Thyroid gland (tissue), 4 donors: ENCODE results near the gene PDE4B. TPM values are rescaled to one million over a fixed set of nuclear protein-coding genes. Genes with fewer than 3 reads are reported as not detected.
A peak's percentile ranks its signal among the peaks of the same experiment; 100 is the strongest.

Experiments used
- DNase-seq, 2 donors: peaks; one replicate each; pipeline ENCODE4 v3.0.0-alpha.2; 2019
- H3K27ac ChIP-seq, 3 donors: fragments of 200-600 bp; sonication (generic); 1 replicate in 2 of 3; 2 replicates in 1 of 3; pipeline ENCODE4 v1.5.1; 2016 to 2019; ENCODE audit warnings: mild to moderate bottlenecking in 1 of 3, moderate library complexity in 1 of 3
- H3K27me3 ChIP-seq: fragments of 200-600 bp; sonication (generic); one replicate; pipeline ENCODE4 v1.5.1; 2019
- H3K36me3 ChIP-seq, 2 donors: fragments of 200-600 bp; sonication (generic); one replicate each; pipeline ENCODE4 v1.5.1; 2016 to 2019
- H3K4me1 ChIP-seq, 2 donors: fragments of 200-600 bp; sonication (generic); one replicate each; pipeline ENCODE4 v1.5.1; 2017 to 2019
- H3K4me3 ChIP-seq, 3 donors: fragments of 200-600 bp; sonication (generic); replicated peaks in 1 of 3; 1 replicate in 2 of 3; 2 replicates in 1 of 3; pipeline ENCODE4 v1.5.1; 2016; ENCODE audit warnings: mild to moderate bottlenecking in 1 of 3
- H3K9me3 ChIP-seq: fragments of 200-600 bp; sonication (generic); one replicate; pipeline ENCODE4 v1.5.1; 2017
- POLR2A ChIP-seq, 2 donors: fragments of 450-650 bp; IDR thresholded peaks; one replicate each; pipeline ENCODE4 v1.6.1; 2017; ENCODE audit warnings: antibody characterized with exemption in 2 of 2, mild to moderate bottlenecking in 2 of 2, moderate library complexity in 1 of 2
- WGBS, 2 donors: methylation state at CpG; one replicate each; pipeline ENCODE4 v1.1.5; 2017; 5-methylcytosine and 5-hydroxymethylcytosine counted together
- intact Hi-C: fragments of 100-400 bp; cut with DNase I; formaldehyde crosslinking; loops from one replicate; pipeline ENCODE4 v1.15.1; 2023
- total RNA-seq, 4 donors: library from RNA; depleted of rRNA; stranded (reverse); fragments of >200 nt; gene quantifications; one replicate each; pipeline ENCODE4 v1.2.3, GENCODE V29; 2016
- TF ChIP-seq, protein P1 (sequence below), 6 experiments: fragments of 200-600 bp in 3 of 6; fragments of 450-650 bp in 3 of 6; sonication (generic) in 3 of 6; IDR thresholded peaks; one replicate each; pipeline ENCODE4 v1.5.1; 2016 to 2019; ENCODE audit warnings: antibody characterized with exemption in 6 of 6, mild to moderate bottlenecking in 2 of 6, inconsistent platforms in 1 of 6, moderate library complexity in 1 of 6

The PDE4B gene
- total RNA-seq, 4 donors from 2014 or later: 9.6 to 21.3 (median 15.0) TPM

- Histone ChIP-seq H3K27me3 (no peaks in the 10 kb centered on the region), H3K4me1 (no peaks in the 10 kb centered on the region), H3K27ac (no peak overlapping the region), H3K9me3 (no peaks in the 10 kb centered on the region), H3K4me3 (no peak overlapping the region), H3K36me3 (no peaks in the 10 kb centered on the region)
- TF ChIP-seq, protein P1, sequence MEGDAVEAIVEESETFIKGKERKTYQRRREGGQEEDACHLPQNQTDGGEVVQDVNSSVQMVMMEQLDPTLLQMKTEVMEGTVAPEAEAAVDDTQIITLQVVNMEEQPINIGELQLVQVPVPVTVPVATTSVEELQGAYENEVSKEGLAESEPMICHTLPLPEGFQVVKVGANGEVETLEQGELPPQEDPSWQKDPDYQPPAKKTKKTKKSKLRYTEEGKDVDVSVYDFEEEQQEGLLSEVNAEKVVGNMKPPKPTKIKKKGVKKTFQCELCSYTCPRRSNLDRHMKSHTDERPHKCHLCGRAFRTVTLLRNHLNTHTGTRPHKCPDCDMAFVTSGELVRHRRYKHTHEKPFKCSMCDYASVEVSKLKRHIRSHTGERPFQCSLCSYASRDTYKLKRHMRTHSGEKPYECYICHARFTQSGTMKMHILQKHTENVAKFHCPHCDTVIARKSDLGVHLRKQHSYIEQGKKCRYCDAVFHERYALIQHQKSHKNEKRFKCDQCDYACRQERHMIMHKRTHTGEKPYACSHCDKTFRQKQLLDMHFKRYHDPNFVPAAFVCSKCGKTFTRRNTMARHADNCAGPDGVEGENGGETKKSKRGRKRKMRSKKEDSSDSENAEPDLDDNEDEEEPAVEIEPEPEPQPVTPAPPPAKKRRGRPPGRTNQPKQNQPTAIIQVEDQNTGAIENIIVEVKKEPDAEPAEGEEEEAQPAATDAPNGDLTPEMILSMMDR (IDR thresholded peaks at IDR 0.05): peak; percentile 93 to 99 (median 99)
- no peak for TF ChIP-seq POLR2A (IDR thresholded peaks at IDR 0.05)
- intact Hi-C loops: loop anchor here (2.0 kb wide), 1 partner anchor 282 kb away; no protein-coding TSS in a partner anchor
- DNase-seq: peak; percentile 85 to 88
- WGBS, 2 donors: 43 to 46% methylated on average over 6 of the region's 6 CpGs
Observed at GRCh38 chr1:66242646-66243547, 450.2 kb downstream of the PDE4B start.

- H3K4me1 ChIP-seq: no peaks in the 10 kb centered on the region
- 64 to 70% methylated on average over 2 of the region's 2 CpGs for WGBS, 2 donors
- no peak for TF ChIP-seq POLR2A (IDR thresholded peaks at IDR 0.05)
- TF ChIP-seq, protein P1 (IDR thresholded peaks at IDR 0.05): no peak
- H3K27me3 ChIP-seq: no peaks in the 10 kb centered on the region
- intact Hi-C loops: loop anchor here (2.0 kb wide), 1 partner anchor 283 kb away; no protein-coding TSS in a partner anchor
- no peak for DNase-seq
- H3K9me3 ChIP-seq: no peaks in the 10 kb centered on the region
- no peaks in the 10 kb centered on the region for H3K36me3 ChIP-seq
- no peak overlapping the region for H3K4me3 ChIP-seq
- no peak overlapping the region for H3K27ac ChIP-seq
Observed at GRCh38 chr1:66243548-66244130, 450.9 kb downstream of the PDE4B start.

GRCh38 chr1:66244429-66244828 is 451.7 kb downstream of the PDE4B start:
- Histone ChIP-seq H3K27me3 (no peaks in the 10 kb centered on the region), H3K4me1 (no peaks in the 10 kb centered on the region), H3K9me3 (no peaks in the 10 kb centered on the region), H3K4me3 (no peak overlapping the region), H3K27ac (no peak overlapping the region), H3K36me3 (no peaks in the 10 kb centered on the region)
- DNase-seq: no peak
- WGBS, 2 donors: 78 to 79% methylated on average over 3 of the region's 3 CpGs
- no peak for TF ChIP-seq POLR2A (IDR thresholded peaks at IDR 0.05)
- TF ChIP-seq, protein P1 (IDR thresholded peaks at IDR 0.05): no peak
- intact Hi-C loops: no loop called here

- H3K27ac ChIP-seq: no peak overlapping the region
- TF ChIP-seq, protein P1 (IDR thresholded peaks at IDR 0.05): no peak
- no peak for TF ChIP-seq POLR2A (IDR thresholded peaks at IDR 0.05)
- no peaks in the 10 kb centered on the region for H3K4me1 ChIP-seq
- no peaks in the 10 kb centered on the region for H3K27me3 ChIP-seq
- WGBS, 2 donors: 69 to 84% methylated on average over 1 of the region's 1 CpG
- no peaks in the 10 kb centered on the region for H3K9me3 ChIP-seq
- no peak overlapping the region for H3K4me3 ChIP-seq
- intact Hi-C loops: no loop called here
- no peaks in the 10 kb centered on the region for H3K36me3 ChIP-seq
- no peak for DNase-seq
Observed at GRCh38 chr1:66245691-66246090, 453.0 kb downstream of the PDE4B start.
